ENCODE measurements around the gene FMNL2. TPM values are rescaled to one million over a fixed set of nuclear protein-coding genes. Genes with fewer than 3 reads are reported as not detected.

FMNL2 gene
- total RNA-seq, 1 donor from 2014 or later, result 15.7 TPM

DNA sequence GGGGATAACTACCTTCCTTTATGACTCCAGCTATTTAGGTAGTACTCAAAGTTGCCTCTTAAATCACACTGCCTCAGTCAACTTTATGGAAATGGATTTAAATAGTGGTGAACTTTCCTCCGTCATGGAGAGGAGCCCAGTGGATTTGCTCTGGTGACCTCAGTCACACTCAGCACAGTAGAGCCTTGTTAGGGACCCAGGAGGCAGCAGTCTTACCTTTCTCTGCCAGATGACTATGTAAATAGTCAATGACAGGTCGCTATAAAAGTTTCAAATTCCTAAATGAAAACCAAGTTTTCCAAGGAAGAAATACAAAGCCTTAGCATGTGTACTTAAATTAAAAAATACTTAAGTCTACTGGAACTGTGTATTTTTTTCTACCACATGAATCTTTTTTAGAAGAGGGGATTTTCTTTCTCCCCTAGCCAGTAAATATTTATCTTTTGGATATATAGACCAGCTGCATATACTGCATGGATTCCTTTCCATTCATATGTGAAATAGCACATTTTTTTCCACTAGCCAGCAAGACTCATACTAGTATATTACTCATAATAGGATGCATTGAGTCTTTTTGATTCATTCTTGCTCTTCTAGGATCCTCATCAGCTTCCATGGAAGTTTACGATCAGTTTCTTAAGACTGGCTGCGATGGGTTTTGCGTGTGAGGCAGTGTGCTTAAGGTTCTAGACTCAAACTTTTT lies 147.1 kb downstream of the FMNL2 start:
- no peaks in the 10 kb centered on the region for H3K27me3 ChIP-seq (ENCODE audit: control insufficient read depth in 3 of 3, insufficient read depth in 3 of 3, low read length in 3 of 3)
- H3K36me3 ChIP-seq (ENCODE audit: control insufficient read depth in 3 of 3, insufficient read depth in 3 of 3, low read length in 3 of 3), result no peaks in the 10 kb centered on the region
- H3K9me3 ChIP-seq (ENCODE audit: control insufficient read depth in 3 of 3, low read length in 3 of 3), result no peaks in the 10 kb centered on the region
- no peak overlapping the region for H3K4me3 ChIP-seq (ENCODE audit: low read length in 3 of 3)
- H3K4me1 ChIP-seq (ENCODE audit: control insufficient read depth in 3 of 3, insufficient read depth in 3 of 3, low read length in 3 of 3), result peaks cover 12 to 21% (median 13%) of the 10 kb centered on the region in 3 donors
- no peak overlapping the region for H3K9ac ChIP-seq (ENCODE audit: low read depth in 1 of 3, low read length in 3 of 3)
- peak overlapping the region; percentile 5 for H3K27ac ChIP-seq (ENCODE audit: low read depth, low read length)

GRCh38 chr2:152483276-152484063 lies 148.5 kb downstream of the FMNL2 start:
- H3K36me3 ChIP-seq (ENCODE audit: control insufficient read depth in 3 of 3, insufficient read depth in 3 of 3, low read length in 3 of 3), result no peaks in the 10 kb centered on the region
- peak overlapping the region in 1 of 3 donors; percentile 19 for H3K4me3 ChIP-seq (ENCODE audit: low read length in 3 of 3)
- no peaks in the 10 kb centered on the region for H3K9me3 ChIP-seq (ENCODE audit: control insufficient read depth in 3 of 3, low read length in 3 of 3)
- no peaks in the 10 kb centered on the region for H3K27me3 ChIP-seq (ENCODE audit: control insufficient read depth in 3 of 3, insufficient read depth in 3 of 3, low read length in 3 of 3)
- peaks cover 13 to 21% (median 13%) of the 10 kb centered on the region in 3 donors for H3K4me1 ChIP-seq (ENCODE audit: control insufficient read depth in 3 of 3, insufficient read depth in 3 of 3, low read length in 3 of 3)
- no peak overlapping the region for H3K9ac ChIP-seq (ENCODE audit: low read depth in 1 of 3, low read length in 3 of 3)
- H3K27ac ChIP-seq (ENCODE audit: low read depth, low read length), result peak overlapping the region; percentile 38

DNA sequence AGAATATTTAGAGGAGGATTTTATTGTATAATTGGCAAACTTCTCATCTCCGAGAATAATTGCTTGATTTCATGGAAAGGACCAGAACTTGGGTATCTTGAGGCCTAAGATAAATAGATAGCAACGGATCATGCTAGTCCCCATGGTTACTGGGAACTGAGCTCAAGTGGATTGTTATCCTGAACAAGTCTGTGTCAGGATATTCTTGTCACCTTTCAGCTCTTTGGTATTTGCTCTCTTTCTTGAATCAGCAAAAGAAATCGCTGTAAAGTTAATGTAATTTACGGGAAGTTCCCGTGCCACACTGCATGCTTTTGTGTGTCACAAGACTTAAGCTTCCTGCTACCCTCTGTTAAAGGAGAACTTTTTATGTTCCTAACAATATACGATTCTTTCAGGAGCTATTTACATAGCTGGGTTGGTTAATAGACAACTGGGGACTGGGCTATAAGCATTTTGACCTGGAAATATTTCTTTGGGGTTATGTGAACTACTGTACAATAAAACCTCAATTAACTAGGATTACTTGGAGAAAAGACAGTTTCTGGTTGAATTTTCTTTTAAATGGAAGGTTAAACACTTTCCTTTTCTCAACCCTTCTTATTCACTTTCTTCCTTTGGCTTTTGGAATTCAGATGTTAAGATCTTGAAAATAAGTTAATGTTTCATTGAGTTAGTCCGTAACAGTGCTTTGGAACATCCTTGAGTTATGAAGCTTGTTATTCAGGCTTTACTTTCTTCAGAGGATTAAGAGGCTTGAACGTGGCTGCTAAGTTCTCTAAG lies 151.2 kb downstream of the FMNL2 start:
- Histone ChIP-seq H3K27me3 (ENCODE audit: control insufficient read depth in 3 of 3, insufficient read depth in 3 of 3, low read length in 3 of 3) (no peaks in the 10 kb centered on the region), H3K27ac (ENCODE audit: low read depth, low read length) (peak overlapping the region; percentile 41), H3K9ac (ENCODE audit: low read depth in 1 of 3, low read length in 3 of 3) (peak overlapping the region in 1 of 3 donors; percentile 23), H3K36me3 (ENCODE audit: control insufficient read depth in 3 of 3, insufficient read depth in 3 of 3, low read length in 3 of 3) (no peaks in the 10 kb centered on the region), H3K4me1 (ENCODE audit: control insufficient read depth in 3 of 3, insufficient read depth in 3 of 3, low read length in 3 of 3) (peaks cover 24 to 34% (median 25%) of the 10 kb centered on the region in 3 donors), H3K4me3 (ENCODE audit: low read length in 3 of 3) (no peak overlapping the region), H3K9me3 (ENCODE audit: control insufficient read depth in 3 of 3, low read length in 3 of 3) (no peaks in the 10 kb centered on the region)

DNA sequence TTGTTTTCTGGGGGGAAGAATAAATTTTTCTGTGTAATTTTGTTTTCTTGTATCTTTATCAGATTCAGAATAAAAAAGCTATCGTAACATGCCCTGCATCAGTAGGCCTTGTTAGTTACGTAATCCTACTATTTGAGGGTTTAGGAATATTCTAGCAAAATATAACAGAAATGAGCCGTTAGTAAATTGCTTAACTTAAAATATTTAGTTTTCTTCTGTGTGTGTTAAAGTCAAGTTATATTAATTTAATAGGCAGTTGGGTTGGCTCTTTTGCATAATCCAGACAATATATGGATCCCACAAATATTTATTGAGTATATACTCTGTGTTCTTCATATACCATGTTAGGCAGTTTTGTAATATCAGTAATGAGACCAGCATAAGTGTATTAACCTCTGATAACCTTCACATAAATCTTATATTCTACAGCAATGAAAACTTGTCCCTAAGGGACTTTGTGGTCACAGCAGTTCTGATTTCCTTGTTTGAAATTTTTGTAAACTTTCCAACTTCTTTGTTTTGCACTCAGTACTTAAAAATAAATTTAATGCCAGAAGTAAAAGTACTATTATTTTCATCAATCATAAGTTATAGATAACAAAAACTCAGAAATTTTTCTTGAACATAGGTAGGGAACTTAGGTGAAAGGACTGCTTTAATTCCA lies 151.9 kb downstream of the FMNL2 start:
- H3K4me1 ChIP-seq (ENCODE audit: control insufficient read depth in 3 of 3, insufficient read depth in 3 of 3, low read length in 3 of 3), result peaks cover 26 to 30% (median 27%) of the 10 kb centered on the region in 3 donors
- H3K9ac ChIP-seq (ENCODE audit: low read depth in 1 of 3, low read length in 3 of 3), result no peak overlapping the region
- H3K4me3 ChIP-seq (ENCODE audit: low read length in 3 of 3), result no peak overlapping the region
- H3K27ac ChIP-seq (ENCODE audit: low read depth, low read length), result peak overlapping the region; percentile 41
- H3K27me3 ChIP-seq (ENCODE audit: control insufficient read depth in 3 of 3, insufficient read depth in 3 of 3, low read length in 3 of 3), result no peaks in the 10 kb centered on the region
- H3K9me3 ChIP-seq (ENCODE audit: control insufficient read depth in 3 of 3, low read length in 3 of 3), result no peaks in the 10 kb centered on the region
- H3K36me3 ChIP-seq (ENCODE audit: control insufficient read depth in 3 of 3, insufficient read depth in 3 of 3, low read length in 3 of 3), result no peaks in the 10 kb centered on the region

- Histone ChIP-seq H3K4me1 (ENCODE audit: control insufficient read depth in 3 of 3, insufficient read depth in 3 of 3, low read length in 3 of 3) (peaks cover 22 to 27% (median 26%) of the 10 kb centered on the region in 3 donors), H3K27me3 (ENCODE audit: control insufficient read depth in 3 of 3, insufficient read depth in 3 of 3, low read length in 3 of 3) (no peaks in the 10 kb centered on the region), H3K9me3 (ENCODE audit: control insufficient read depth in 3 of 3, low read length in 3 of 3) (no peaks in the 10 kb centered on the region), H3K27ac (ENCODE audit: low read depth, low read length) (no peak overlapping the region), H3K9ac (ENCODE audit: low read depth in 1 of 3, low read length in 3 of 3) (no peak overlapping the region), H3K36me3 (ENCODE audit: control insufficient read depth in 3 of 3, insufficient read depth in 3 of 3, low read length in 3 of 3) (no peaks in the 10 kb centered on the region), H3K4me3 (ENCODE audit: low read length in 3 of 3) (no peak overlapping the region)
Measured at GRCh38 chr2:152488075-152488474, 153.1 kb downstream of the FMNL2 start.

DNA sequence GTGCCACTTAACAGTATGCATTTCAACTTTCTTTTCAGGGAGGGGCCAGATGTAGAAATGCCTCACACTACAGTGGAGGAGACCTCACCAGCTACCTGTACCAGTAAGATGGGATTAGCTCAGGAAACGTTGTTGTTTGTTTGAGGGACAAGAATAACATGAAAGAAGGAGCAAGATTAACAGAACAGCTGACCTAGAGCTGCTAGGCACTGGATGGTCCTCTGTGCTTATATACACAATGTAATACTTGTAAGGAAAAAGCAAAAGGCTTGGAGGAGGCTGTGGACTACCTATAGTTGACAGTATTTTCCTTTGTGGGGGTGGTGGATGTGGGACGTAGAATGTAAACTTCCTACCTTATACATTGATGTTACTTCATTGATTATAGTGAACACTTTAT lies 154.4 kb downstream of the FMNL2 start:
- H3K4me1 ChIP-seq (ENCODE audit: control insufficient read depth in 3 of 3, insufficient read depth in 3 of 3, low read length in 3 of 3), result peaks cover 20 to 29% (median 25%) of the 10 kb centered on the region in 3 donors

GRCh38 chr2:152490686-152491455 lies 155.9 kb downstream of the FMNL2 start:
- Histone ChIP-seq H3K27me3 (ENCODE audit: control insufficient read depth in 3 of 3, insufficient read depth in 3 of 3, low read length in 3 of 3) (no peaks in the 10 kb centered on the region), H3K27ac (ENCODE audit: low read depth, low read length) (peak overlapping the region; percentile 9), H3K36me3 (ENCODE audit: control insufficient read depth in 3 of 3, insufficient read depth in 3 of 3, low read length in 3 of 3) (no peaks in the 10 kb centered on the region), H3K4me3 (ENCODE audit: low read length in 3 of 3) (peak overlapping the region in 1 of 3 donors; percentile 16), H3K9ac (ENCODE audit: low read depth in 1 of 3, low read length in 3 of 3) (peak overlapping the region in 1 of 3 donors; percentile 26), H3K4me1 (ENCODE audit: control insufficient read depth in 3 of 3, insufficient read depth in 3 of 3, low read length in 3 of 3) (peaks cover 20 to 29% (median 25%) of the 10 kb centered on the region in 3 donors), H3K9me3 (ENCODE audit: control insufficient read depth in 3 of 3, low read length in 3 of 3) (no peaks in the 10 kb centered on the region)

More for the DNA sequence above, 154.4 kb downstream of the FMNL2 start:
- no peak overlapping the region for H3K4me3 ChIP-seq (ENCODE audit: low read length in 3 of 3)
- no peak overlapping the region for H3K9ac ChIP-seq (ENCODE audit: low read depth in 1 of 3, low read length in 3 of 3)
- H3K36me3 ChIP-seq (ENCODE audit: control insufficient read depth in 3 of 3, insufficient read depth in 3 of 3, low read length in 3 of 3), result no peaks in the 10 kb centered on the region
- no peaks in the 10 kb centered on the region for H3K27me3 ChIP-seq (ENCODE audit: control insufficient read depth in 3 of 3, insufficient read depth in 3 of 3, low read length in 3 of 3)
- H3K9me3 ChIP-seq (ENCODE audit: control insufficient read depth in 3 of 3, low read length in 3 of 3), result no peaks in the 10 kb centered on the region
- no peak overlapping the region for H3K27ac ChIP-seq (ENCODE audit: low read depth, low read length)

GRCh38 chr2:152492131-152492530 lies 157.2 kb downstream of the FMNL2 start:
- Histone ChIP-seq H3K27ac (ENCODE audit: low read depth, low read length) (peak overlapping the region; percentile 32), H3K4me1 (ENCODE audit: control insufficient read depth in 3 of 3, insufficient read depth in 3 of 3, low read length in 3 of 3) (peaks cover 20 to 26% (median 25%) of the 10 kb centered on the region in 3 donors), H3K36me3 (ENCODE audit: control insufficient read depth in 3 of 3, insufficient read depth in 3 of 3, low read length in 3 of 3) (no peaks in the 10 kb centered on the region), H3K9me3 (ENCODE audit: control insufficient read depth in 3 of 3, low read length in 3 of 3) (no peaks in the 10 kb centered on the region), H3K4me3 (ENCODE audit: low read length in 3 of 3) (no peak overlapping the region), H3K27me3 (ENCODE audit: control insufficient read depth in 3 of 3, insufficient read depth in 3 of 3, low read length in 3 of 3) (no peaks in the 10 kb centered on the region), H3K9ac (ENCODE audit: low read depth in 1 of 3, low read length in 3 of 3) (no peak overlapping the region)

- Histone ChIP-seq H3K4me1 (ENCODE audit: control insufficient read depth in 3 of 3, insufficient read depth in 3 of 3, low read length in 3 of 3) (peaks cover 25 to 31% (median 29%) of the 10 kb centered on the region in 3 donors), H3K9me3 (ENCODE audit: control insufficient read depth in 3 of 3, low read length in 3 of 3) (no peaks in the 10 kb centered on the region), H3K36me3 (ENCODE audit: control insufficient read depth in 3 of 3, insufficient read depth in 3 of 3, low read length in 3 of 3) (no peaks in the 10 kb centered on the region), H3K27ac (ENCODE audit: low read depth, low read length) (peak overlapping the region; percentile 32), H3K9ac (ENCODE audit: low read depth in 1 of 3, low read length in 3 of 3) (no peak overlapping the region), H3K27me3 (ENCODE audit: control insufficient read depth in 3 of 3, insufficient read depth in 3 of 3, low read length in 3 of 3) (no peaks in the 10 kb centered on the region), H3K4me3 (ENCODE audit: low read length in 3 of 3) (no peak overlapping the region)
Measured at GRCh38 chr2:152492911-152493310, 157.9 kb downstream of the FMNL2 start.

All from skeletal muscle tissue (tissue), 4 donors.